Measurements from ENCODE around the gene FUT6. TPM values are rescaled to one million over a fixed set of nuclear protein-coding genes. Genes with fewer than 3 reads are reported as not detected.

The FUT6 gene
- total and polyA plus RNA-seq, 2 experiments from 2014 or later = not detected

- TF ChIP-seq CTCF (IDR thresholded peaks at IDR 0.05; ENCODE audit: low read depth, low read length) = no peak
- H3K27ac ChIP-seq = no peak overlapping the region
- DNase-seq (ENCODE audit: low read depth in 1 of 2, low spot score in 1 of 2) = no peak
- H3K36me3 ChIP-seq = no peaks in the 10 kb centered on the region
- H3K9me3 ChIP-seq (ENCODE audit: low read depth) = no peaks in the 10 kb centered on the region
- no peak overlapping the region for H3K4me3 ChIP-seq
- no peaks in the 10 kb centered on the region for H3K27me3 ChIP-seq
- H3K4me1 ChIP-seq (ENCODE audit: low read depth) = peaks cover 7% of the 10 kb centered on the region
Observed at GRCh38 chr19:5806905-5807304, 32.6 kb downstream of the FUT6 start.

- no peak for DNase-seq (ENCODE audit: low read depth in 1 of 2, low spot score in 1 of 2)
- peak overlapping the region; percentile 53 for H3K4me3 ChIP-seq
- no peak for TF ChIP-seq CTCF (IDR thresholded peaks at IDR 0.05; ENCODE audit: low read depth, low read length)
Observed at GRCh38 chr19:5806133-5806489, 33.4 kb downstream of the FUT6 start.

DNA sequence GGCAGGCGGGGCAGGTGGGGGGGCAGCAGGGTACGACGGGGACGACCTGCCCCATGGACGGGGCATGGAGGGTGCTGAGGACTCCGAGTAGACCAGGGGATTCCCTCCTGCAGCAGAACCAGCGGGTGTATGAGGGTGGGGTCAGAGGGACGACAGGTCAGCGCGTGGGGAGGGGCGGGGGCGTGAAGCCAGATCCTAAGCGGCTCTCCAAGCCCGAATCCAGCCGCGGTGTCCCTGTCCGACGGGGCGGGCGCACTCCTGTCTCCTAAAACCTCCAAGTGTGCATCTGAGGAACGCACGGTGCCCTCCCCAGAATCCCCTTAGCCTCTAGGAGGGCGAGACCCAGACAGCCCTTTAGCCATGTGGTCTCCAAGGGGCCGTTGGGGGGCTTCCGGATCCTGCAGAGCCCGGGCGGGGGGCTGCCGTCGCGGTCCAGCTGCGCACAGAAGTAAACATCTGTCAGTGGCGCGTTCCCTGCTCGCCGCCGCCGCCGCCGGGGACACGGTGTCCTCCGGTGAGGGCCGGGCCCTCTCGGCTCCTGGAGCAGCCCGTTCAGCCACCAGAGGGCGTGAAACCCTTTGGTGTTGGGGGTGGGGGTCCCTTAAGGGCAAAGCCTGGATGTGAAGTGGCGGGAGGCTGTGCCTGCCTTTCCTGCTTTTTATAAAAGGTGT is 33.9 kb downstream of the FUT6 start:
- peaks cover 7% of the 10 kb centered on the region for H3K4me1 ChIP-seq (ENCODE audit: low read depth)
- H3K27ac ChIP-seq = no peak overlapping the region
- peak; percentile 60 to 93 for DNase-seq (ENCODE audit: low read depth in 1 of 2, low spot score in 1 of 2)
- no peaks in the 10 kb centered on the region for H3K36me3 ChIP-seq
- no peaks in the 10 kb centered on the region for H3K27me3 ChIP-seq
- H3K4me3 ChIP-seq = peak overlapping the region; percentile 53
- no peaks in the 10 kb centered on the region for H3K9me3 ChIP-seq (ENCODE audit: low read depth)
- TF ChIP-seq CTCF (IDR thresholded peaks at IDR 0.05; ENCODE audit: low read depth, low read length) = peak; percentile 79

More at GRCh38 chr19:5806133-5806489, 33.4 kb downstream of the FUT6 start:
- H3K9me3 ChIP-seq (ENCODE audit: low read depth) = no peaks in the 10 kb centered on the region
- no peaks in the 10 kb centered on the region for H3K27me3 ChIP-seq
- no peak overlapping the region for H3K27ac ChIP-seq
- peaks cover 7% of the 10 kb centered on the region for H3K4me1 ChIP-seq (ENCODE audit: low read depth)
- no peaks in the 10 kb centered on the region for H3K36me3 ChIP-seq

- peak within 1 kb of the TSS; percentile 53 for H3K4me3 ChIP-seq
- no peaks in the 10 kb centered on the region for H3K36me3 ChIP-seq
- no peaks in the 10 kb centered on the region for H3K27me3 ChIP-seq
- no peak for TF ChIP-seq CTCF (IDR thresholded peaks at IDR 0.05; ENCODE audit: low read depth, low read length)
- H3K9me3 ChIP-seq (ENCODE audit: low read depth) = no peaks in the 10 kb centered on the region
- H3K27ac ChIP-seq = no peak within 1 kb of the TSS
- H3K4me1 ChIP-seq (ENCODE audit: low read depth) = peaks cover 7% of the 10 kb centered on the region
- peak in 1 of 2 donors; percentile 71 for DNase-seq (ENCODE audit: low read depth in 1 of 2, low spot score in 1 of 2)
Observed at GRCh38 chr19:5804516-5805461, 34.7 kb downstream of the FUT6 start, which contains the start of gene NRTN. NRTN (plus strand) TSS chr19:5805067; CDS start chr19:5824166, 19,099 bp downstream.

DNA sequence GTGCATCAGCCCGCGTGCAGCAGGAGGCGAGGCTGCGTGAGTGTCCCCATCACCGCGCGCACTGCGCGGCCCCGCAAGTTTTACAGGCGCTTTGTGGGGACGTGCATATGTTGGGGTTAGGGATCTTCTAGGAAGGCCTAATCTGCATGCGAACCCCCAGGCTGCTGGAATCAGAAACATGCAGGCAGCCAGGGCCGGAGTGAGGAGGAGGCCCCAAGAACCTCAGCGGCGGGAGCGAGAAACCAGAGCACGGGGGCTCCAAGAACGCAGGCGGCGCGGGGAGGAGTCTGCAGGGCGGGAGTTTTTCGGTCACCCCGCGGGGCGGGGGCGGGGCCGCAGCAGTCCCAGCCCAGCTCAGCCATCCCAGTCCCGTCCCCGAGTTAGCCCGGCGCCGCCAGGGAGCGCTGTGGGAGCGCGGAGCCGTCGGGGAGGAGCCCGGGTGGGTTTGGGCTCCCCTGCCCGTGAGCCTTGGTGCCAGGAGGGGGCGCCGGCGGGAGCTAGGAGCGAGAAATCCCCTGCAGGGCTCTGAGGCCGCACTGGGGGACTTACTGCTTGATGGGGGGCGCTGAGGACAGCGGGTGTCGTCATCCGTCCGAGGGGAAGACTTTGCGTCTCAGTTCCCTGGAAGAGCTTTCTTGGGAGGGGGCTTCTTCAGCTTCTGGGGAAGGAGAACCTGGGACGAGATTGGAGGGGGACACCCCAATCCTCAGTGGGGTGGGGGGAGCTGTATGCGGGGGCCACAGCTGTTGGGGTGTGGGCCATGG is 35.6 kb downstream of the FUT6 start:
- H3K27me3 ChIP-seq = no peaks in the 10 kb centered on the region

More for the DNA sequence above, 35.6 kb downstream of the FUT6 start:
- Histone ChIP-seq H3K27ac (no peak overlapping the region), H3K4me3 (peak overlapping the region; percentile 13), H3K4me1 (ENCODE audit: low read depth) (peaks cover 7% of the 10 kb centered on the region), H3K9me3 (ENCODE audit: low read depth) (no peaks in the 10 kb centered on the region), H3K36me3 (no peaks in the 10 kb centered on the region)
- peak; percentile 91 to 95 for DNase-seq (ENCODE audit: low read depth in 1 of 2, low spot score in 1 of 2)
- peak; percentile 99 for TF ChIP-seq CTCF (IDR thresholded peaks at IDR 0.05; ENCODE audit: low read depth, low read length)

All from cardiac muscle cell (in vitro differentiated cells and primary cell).